NCI-H2029 treated with DMSO at 0.1 percent for 48 hours (cell line): Measurements from ENCODE around the gene IFNL1.
"Not testable (repeated sequence)": the region's sequence is repeated elsewhere in the genome, so short reads cannot be mapped to it uniquely, and the experiment has no call there.

ENCODE experiments used
- DNase-seq: peaks from one replicate; lab custom pipeline; 2025; lab: John Stamatoyannopoulos, UW

Gene IFNL1

DNA sequence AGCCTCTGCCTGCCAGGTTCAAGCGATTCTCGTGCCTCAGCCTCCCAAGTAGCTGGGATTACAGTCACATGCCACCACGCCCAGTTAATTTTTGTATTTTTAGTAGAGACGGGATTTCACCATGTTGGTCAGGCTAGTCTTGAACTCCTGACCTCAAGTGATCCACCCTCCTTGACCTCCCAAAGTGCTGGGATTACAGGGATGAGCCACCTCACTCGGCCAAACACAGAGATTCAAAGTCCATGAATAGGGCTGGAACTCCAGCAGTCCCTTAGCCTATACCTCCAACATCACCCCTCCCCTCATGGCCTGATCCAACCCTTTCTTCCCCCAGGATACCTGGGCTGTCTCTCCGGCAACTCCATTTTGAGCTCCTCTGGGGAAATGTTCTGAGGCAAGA is 36.5 kb downstream of the IFNL1 start:
- not testable (repeated sequence) for DNase-seq

DNA sequence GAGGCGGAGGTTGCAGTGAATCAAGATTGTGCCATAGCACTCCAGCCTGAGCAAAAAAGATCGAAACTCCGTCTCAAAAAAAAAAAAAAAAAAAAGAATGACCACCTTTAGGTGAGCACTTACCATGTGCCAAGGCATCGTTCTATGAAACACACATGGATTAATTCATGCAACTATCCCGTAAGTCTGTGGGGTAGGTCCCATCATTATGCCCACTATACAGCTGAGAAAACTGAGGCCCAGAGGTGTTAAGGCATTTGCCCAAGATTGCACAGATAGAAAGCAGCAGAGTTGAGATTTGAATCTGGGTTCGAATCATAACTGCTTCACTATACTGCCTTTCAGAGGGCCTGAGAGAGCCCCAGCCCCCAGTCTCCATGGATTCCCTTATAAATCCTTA is 37.3 kb downstream of the IFNL1 start:
- no peak for DNase-seq

DNA sequence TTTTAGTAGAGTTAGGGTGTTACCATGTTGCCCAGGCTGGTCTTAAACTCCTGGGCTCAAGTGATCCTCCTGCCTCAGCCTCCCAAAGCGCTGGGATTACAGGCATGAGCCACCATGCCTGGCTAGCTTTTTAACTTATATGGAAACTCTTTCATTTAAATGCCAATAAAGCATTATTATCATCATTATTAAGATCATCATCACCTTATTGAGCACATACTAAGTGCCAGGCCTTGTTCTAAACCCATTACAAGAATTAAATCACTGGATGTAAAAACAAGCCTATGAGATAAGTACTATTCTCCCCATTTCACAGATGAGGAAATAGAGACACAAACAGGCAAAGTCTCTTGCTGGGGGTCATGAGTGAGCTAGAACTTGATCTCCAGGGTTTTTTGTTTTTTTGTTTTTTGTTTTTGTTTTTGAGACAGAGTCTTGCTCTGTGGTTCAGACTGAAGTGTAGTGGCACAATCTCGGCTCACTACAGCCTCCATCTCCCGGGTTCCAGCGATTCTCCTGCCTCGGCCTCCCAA is 38.3 kb downstream of the IFNL1 start:
- DNase-seq, result no peak

DNA sequence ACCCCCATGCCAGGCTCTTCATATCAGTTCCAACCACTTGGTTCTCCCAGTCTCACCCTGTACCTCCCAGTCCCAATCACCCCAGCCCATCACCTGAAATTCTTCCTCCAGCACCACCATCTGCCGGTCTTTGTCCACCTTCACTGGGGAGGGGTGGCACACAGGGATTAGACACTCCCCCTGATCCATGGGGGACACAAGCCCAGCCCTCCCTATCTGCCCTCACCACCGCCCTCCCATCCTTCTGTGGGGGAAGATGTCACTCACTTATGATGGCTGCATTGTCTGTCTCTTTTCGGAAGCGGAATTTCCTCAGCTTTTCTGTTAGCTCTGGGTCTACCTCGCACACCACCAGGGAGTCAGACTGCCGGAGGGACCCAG is 39.0 kb downstream of the IFNL1 start:
- DNase-seq, result no peak

DNA sequence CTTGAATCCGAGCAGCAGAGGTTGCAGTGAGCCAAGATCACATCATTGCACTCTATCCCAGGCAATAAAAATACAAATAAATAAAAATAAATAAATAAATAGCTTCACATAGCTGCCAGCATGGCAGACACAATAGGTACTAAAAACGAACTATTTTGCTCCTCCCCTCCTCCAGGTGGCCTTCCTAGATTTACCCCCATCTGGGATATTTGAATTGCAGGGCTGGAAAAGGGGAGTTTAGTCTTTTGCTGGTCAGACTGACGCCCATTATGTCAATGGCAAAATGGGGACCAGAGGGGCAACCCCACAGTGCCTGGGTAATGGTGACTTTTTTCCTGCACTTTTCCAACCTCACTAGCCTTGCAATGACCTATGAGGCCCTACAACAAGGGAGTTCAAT is 40.3 kb downstream of the IFNL1 start:
- DNase-seq, result no peak

DNA sequence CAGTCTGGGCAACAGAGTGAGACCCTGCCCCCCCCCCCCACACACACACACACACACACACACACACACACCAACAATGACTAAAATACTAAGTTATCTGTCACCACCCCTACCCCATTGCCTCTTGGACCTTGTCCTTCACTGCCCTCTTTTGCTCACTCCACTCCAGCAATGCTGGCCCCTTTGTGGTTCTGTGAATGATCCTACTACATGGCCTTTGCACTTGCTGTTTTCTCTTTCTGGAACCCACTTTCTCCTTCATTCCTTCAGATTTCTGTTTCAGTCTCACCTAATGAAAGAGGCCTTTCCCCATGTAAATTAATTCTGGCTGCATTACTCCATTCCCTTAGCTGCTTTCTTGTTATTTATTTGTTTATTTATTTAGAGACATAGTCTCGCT is 43.5 kb downstream of the IFNL1 start:
- no peak for DNase-seq

DNA sequence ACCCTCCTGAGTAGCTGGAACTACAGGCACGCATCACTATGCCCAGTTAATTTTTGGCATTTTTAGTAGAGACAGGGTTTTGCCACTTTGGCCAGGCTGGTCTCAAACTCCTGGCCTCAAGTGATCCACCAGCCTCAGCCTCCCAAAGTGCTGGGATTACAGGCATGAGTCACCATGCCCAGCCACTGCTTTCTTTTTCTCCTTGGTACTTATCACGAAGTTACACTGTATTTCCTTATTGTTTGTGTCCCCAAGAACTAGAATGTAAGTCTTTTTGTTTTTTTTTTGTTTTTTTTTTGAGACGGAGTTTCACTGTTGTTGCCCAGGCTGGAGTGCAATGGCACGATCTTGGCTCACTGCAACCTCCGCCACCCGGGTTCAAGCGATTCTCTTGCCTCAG is 43.9 kb downstream of the IFNL1 start:
- not testable (repeated sequence) for DNase-seq

DNA sequence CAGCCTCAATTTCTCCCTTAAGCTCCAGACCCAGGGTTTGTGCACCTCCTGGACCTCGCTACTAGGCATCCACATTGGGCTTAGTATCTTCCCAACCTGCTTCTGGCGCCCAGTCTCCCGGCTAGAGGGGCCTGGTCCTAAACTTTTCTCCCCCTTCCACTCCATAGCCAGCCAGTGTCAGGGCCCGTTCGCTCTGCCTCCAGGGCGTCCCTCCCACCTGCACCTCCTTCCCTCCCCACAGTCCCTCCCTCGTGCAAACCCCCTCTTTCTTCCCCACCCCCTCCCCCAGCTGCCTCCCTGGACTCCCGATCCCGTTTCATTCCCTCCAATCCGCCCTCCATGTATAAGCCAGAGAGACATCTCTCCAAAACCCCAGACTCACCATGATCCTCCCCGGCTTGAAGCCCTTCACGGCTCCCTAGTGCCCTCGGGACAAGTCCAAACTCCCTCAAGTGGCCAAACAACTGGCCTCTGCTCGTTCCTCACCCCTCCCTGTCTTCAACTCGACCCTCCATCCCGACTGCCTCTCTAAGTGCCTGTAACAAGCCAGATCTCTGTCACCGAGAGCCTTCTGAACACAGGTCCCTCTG is 45.0 kb downstream of the IFNL1 start:
- no peak for DNase-seq

DNA sequence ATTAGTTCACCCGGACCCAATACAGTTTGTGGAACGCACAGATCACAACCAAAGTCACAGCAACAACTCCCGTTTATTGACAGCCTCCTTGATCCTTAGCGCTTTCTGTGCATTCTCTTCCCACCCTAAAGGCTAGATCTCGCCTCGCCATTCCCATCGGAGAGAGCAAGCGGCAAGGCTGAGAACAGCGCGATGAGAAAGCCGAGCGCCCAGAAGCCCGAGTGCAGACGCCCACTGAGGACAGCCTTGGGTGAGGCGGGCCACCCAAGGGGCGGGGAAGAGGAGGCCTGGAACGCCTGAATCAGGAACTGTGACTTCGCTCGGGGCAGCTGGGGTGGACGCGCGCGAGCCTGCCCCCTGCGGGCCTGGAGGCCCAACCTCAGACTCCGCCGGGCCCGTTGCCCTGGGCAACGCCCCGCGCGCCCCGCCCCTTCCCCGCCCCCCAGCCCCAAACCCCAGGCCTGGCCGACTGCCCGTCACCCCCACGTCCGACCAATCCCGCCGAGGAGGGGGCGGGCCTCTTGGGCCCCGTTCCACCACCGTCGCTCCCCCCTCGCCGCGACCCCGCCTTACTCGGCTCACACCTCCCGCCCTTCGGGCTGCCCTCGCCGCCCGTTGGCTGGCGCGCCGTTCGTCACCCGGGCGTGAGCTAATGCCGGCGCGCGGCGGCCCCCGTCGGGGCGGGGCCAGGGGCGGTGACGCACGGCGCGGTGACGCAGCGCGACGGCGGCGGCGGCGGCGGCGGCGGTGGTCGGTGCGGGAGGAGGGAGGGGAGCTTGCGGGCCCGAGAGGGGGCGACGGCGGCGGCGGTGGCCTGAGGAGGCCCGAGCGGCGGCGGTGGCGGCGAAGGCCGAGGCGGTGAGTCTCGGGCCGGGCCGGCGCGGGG is 45.8 kb downstream of the IFNL1 start, which contains the start of gene SAMD4B:
SAMD4B (plus strand) TSS at position 703 of the 886 bp plus-strand sequence. CDS start 14,473 bp downstream, outside the sequence.
- peak; percentile 94 for DNase-seq

DNA sequence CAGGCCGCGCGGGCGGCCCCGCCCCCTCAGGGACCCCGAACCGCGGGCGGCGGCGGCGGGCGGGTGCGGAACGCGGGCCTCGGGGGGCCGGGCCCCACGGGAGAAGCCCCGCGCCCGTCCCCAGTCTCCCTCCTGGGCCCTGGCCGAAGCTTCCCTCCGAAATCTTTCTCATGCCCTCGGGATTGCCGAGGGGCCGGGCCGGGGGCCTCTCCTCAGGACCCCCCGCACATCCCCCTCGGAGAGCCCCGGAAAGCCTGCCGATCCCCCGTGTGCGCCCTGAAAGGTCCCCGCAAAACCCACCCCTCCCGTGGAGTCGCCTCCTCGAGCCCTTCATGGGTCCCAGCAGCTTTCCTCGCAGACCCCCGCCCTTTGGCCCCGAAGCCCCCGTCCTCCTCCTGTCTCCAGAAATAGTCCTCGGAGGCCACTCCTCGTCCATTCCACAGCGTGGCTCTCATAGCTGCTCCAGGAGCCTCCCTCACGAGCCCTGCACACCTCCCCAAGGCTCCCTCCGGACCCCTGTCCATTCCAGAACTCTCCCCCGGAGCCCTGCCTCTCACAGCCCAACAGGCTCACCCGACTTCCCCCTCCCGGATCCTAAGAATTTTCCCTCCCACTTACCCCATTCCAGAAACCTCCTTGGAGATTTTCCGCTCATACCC is 46.6 kb downstream of the IFNL1 start:
- DNase-seq, result no peak

DNA sequence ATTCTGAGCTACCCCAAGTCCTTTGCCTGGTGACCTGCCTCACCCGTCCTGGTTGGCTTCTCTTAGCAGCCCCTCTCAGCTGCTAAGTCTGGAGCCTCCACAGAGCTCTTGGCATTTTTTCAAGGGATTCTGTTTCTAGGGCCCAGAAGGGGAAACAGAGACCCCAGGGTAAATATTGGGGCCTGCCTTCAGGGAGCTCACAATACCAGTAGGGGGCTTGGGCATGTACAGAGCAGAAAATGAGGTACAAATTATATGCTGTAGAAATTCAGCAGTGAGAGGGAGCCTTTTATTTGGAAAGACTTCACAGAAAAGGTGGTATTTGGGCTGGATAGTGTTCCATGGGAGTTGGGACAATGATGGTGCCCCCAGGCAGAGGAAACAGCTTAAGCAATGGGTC is 49.7 kb downstream of the IFNL1 start:
- no peak for DNase-seq

DNA sequence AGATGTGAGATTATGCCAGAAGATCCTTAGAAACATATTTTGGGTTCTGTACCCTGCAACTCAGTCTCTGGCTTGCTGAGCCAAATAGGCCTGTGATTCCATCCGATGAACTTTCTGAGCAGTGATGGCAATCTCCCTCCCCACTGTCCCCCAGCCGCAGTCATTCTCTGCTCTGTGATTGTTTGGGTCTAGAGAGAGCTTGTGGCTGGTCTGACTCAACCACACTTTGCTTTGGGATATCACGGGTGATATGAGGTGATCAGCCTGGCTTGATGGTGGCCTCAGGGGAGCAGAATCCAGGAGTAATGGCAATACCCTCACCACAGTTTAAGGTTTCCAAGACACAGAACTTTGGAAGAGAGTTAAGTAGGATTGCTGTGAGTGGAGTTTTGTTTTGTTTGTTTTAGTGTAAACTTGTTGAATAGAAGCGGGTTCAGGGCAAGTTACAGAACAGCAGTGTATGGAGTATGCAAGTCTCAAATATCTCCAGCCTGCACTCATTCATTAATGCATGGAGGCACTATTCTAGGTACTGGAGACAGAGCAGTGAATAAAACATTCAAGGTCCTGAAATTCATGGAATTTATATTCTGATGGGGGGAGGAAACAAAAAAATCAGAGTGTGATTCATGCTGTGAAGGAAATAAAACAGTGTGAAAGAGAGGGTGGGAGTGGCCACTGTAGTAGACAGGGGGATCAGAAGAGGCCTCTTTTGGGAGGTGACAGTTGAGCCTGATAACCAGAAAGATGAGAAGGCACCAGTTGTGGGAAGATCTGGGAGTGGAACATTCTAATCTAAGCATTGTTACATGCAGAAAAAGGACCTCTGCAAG is 51.3 kb downstream of the IFNL1 start:
- no peak for DNase-seq
